Forelimb muscle (tissue), 1 donor: ENCODE data around the gene GINS2. TPM values are rescaled to one million over a fixed set of nuclear protein-coding genes. Genes with fewer than 3 reads are reported as not detected.

ENCODE experiments used
- DNase-seq: peaks from one replicate; pipeline ENCODE4 v3.0.0-alpha.2; 2013; ENCODE audit warnings: low read depth
- polyA plus RNA-seq: library from polyadenylated mRNA; unstranded; fragments of 120-200 nt; gene quantifications from one replicate; pipeline ENCODE4 v1.2.1, GENCODE V29; 2013; ENCODE audit not compliant: insufficient read length

GINS2 gene
- polyA plus RNA-seq, 1 donor, result 7.4 TPM

- DNase-seq, result no peak
Measured at GRCh38 chr16:85716022-85716679, 27.4 kb upstream of the GINS2 start.

GRCh38 chr16:85715169-85716021 lies 26.6 kb upstream of the GINS2 start:
- DNase-seq, result peak; percentile 20

- no peak for DNase-seq
Measured at GRCh38 chr16:85712801-85713200, 24.0 kb upstream of the GINS2 start.

GRCh38 chr16:85711982-85712587 lies 23.3 kb upstream of the GINS2 start:
- DNase-seq, result no peak

- DNase-seq, result no peak
Measured at GRCh38 chr16:85710732-85711131, 22.0 kb upstream of the GINS2 start.

- no peak for DNase-seq
Measured at GRCh38 chr16:85709766-85710585, 21.2 kb upstream of the GINS2 start.

GRCh38 chr16:85708338-85708737 lies 19.6 kb upstream of the GINS2 start:
- no peak for DNase-seq

GRCh38 chr16:85707528-85708095 lies 18.9 kb upstream of the GINS2 start:
- DNase-seq, result no peak

- DNase-seq, result no peak
Measured at GRCh38 chr16:85706449-85707034, 17.8 kb upstream of the GINS2 start.

GRCh38 chr16:85704900-85705846 lies 16.4 kb upstream of the GINS2 start:
- DNase-seq, result no peak

GRCh38 chr16:85704011-85704410 lies 15.3 kb upstream of the GINS2 start:
- no peak for DNase-seq

GRCh38 chr16:85699628-85700027 lies 10.9 kb upstream of the GINS2 start:
- no peak for DNase-seq

- DNase-seq, result no peak
Measured at GRCh38 chr16:85698935-85699558, 10.3 kb upstream of the GINS2 start.

GRCh38 chr16:85698459-85698891 lies 9.7 kb upstream of the GINS2 start:
- DNase-seq, result no peak

- no peak for DNase-seq
Measured at GRCh38 chr16:85697431-85697830, 8.7 kb upstream of the GINS2 start.

- DNase-seq, result no peak
Measured at GRCh38 chr16:85696781-85697180, 8.0 kb upstream of the GINS2 start.

GRCh38 chr16:85695196-85696128 lies 6.7 kb upstream of the GINS2 start:
- no peak for DNase-seq

- DNase-seq, result no peak
Measured at GRCh38 chr16:85690469-85691064, 1.8 kb upstream of the GINS2 start.
